HepG2 (cell line): ENCODE measurements around the gene STARD13.

Source experiments
- ARNTL ChIP-seq: sonication (generic); formaldehyde crosslinking; IDR thresholded peaks from 2 replicates; pipeline ENCODE4 v1.4.0; 2020; ENCODE audit warnings: mild to moderate bottlenecking, missing genetic modification reagents
- BRCA1 ChIP-seq: sonication (generic); formaldehyde crosslinking; IDR thresholded peaks from 2 replicates; pipeline ENCODE4 v1.4.0; 2020; ENCODE audit warnings: missing genetic modification reagents
- CCAR2 ChIP-seq: fragments of 200-400 bp; formaldehyde crosslinking; optimal IDR thresholded peaks from 2 replicates; pipeline ENCODE3; 2018; ENCODE audit warnings: low read depth, mild to moderate bottlenecking, low read length, moderate library complexity
- DMTF1 ChIP-seq: sonication (generic); formaldehyde crosslinking; IDR thresholded peaks from 2 replicates; pipeline ENCODE4 v1.4.0; 2020; ENCODE audit warnings: mild to moderate bottlenecking, missing genetic modification reagents
- E2F5 ChIP-seq: sonication (generic); formaldehyde crosslinking; conservative IDR thresholded peaks from 2 replicates; pipeline ENCODE4 v1.4.0; 2020; ENCODE audit warnings: missing genetic modification reagents
- ELK4 ChIP-seq: sonication (generic); formaldehyde crosslinking; IDR thresholded peaks from 2 replicates; pipeline ENCODE4 v1.9.0; 2021; ENCODE audit warnings: missing genetic modification reagents, borderline replicate concordance
- PAX8 ChIP-seq: sonication (generic); formaldehyde crosslinking; IDR thresholded peaks from 2 replicates; pipeline ENCODE4 v1.8.0; 2022; ENCODE audit warnings: mild to moderate bottlenecking, missing genetic modification reagents, borderline replicate concordance
- TCF7 ChIP-seq: sonication (generic); IDR thresholded peaks from 2 replicates; pipeline ENCODE4 v1.6.1; 2016; ENCODE audit warnings: antibody characterized with exemption, low read depth
- TP53 ChIP-seq: sonication (generic); formaldehyde crosslinking; conservative IDR thresholded peaks from 2 replicates; pipeline ENCODE4 v1.4.0; 2020; ENCODE audit warnings: missing genetic modification reagents
- ZNF280B ChIP-seq: sonication (generic); formaldehyde crosslinking; IDR thresholded peaks from 2 replicates; pipeline ENCODE4 v1.5.0; 2020; ENCODE audit warnings: missing genetic modification reagents, mild to moderate bottlenecking, borderline replicate concordance
- ZNF318 ChIP-seq: sonication (generic); formaldehyde crosslinking; IDR thresholded peaks from 2 replicates; pipeline ENCODE4 v1.4.0; 2020; ENCODE audit warnings: mild to moderate bottlenecking, missing genetic modification reagents
- ZNF326 ChIP-seq: sonication (generic); formaldehyde crosslinking; IDR thresholded peaks from 2 replicates; pipeline ENCODE4 v1.4.0; 2020; ENCODE audit warnings: missing genetic modification reagents, borderline replicate concordance
- ZSCAN9 ChIP-seq: IDR thresholded peaks from 2 replicates; pipeline ENCODE4 v1.6.1; 2016; ENCODE audit warnings: borderline replicate concordance

- no peak for TF ChIP-seq ZSCAN9 (CRISPR knock-in tag)
- no peak for TF ChIP-seq ELK4 (CRISPR knock-in tag)
- TF ChIP-seq DMTF1, result no peak
- no peak for TF ChIP-seq ZNF280B
- no peak for TF ChIP-seq ZNF326 (CRISPR knock-in tag)
- TF ChIP-seq PAX8 (CRISPR knock-in tag), result no peak
- no peak for TF ChIP-seq ZNF318 (CRISPR knock-in tag)
- TF ChIP-seq BRCA1 (CRISPR knock-in tag), result no peak
- TF ChIP-seq TCF7, result no peak; the same call in 1 of the 2 replicates
- no peak for TF ChIP-seq TP53 (CRISPR knock-in tag)
- no peak for TF ChIP-seq ARNTL (CRISPR knock-in tag)
- TF ChIP-seq CCAR2, result no peak
- TF ChIP-seq E2F5, result no peak
Measured at GRCh38 chr13:33262062-33262487, 23.5 kb downstream of the STARD13 start.
